ELR (cell line): Measurements from ENCODE around the gene RGPD4.
"Not testable (repeated sequence)": the region's sequence is repeated elsewhere in the genome, so short reads cannot be mapped to it uniquely, and the experiment has no call there.

Source experiments
- DNase-seq: peaks from one replicate; pipeline ENCODE4 v3.0.0-alpha.2; 2015; ENCODE audit warnings: low read depth

Gene RGPD4

GRCh38 chr2:107826749-107827148 lies at the start of gene RGPD4:
TSS of gene RGPD4 (plus strand) at chr2:107826892. CDS start at chr2:107827014, 122 bp downstream.
- DNase-seq = not testable (repeated sequence)

GRCh38 chr2:107777974-107778373 lies 48.7 kb upstream of the RGPD4 start:
- peak; percentile 15 for DNase-seq

- peak; percentile 48 for DNase-seq
Observed at GRCh38 chr2:107785756-107786155, 40.9 kb upstream of the RGPD4 start.

GRCh38 chr2:107790837-107791236 lies 35.9 kb upstream of the RGPD4 start:
- no peak for DNase-seq

- DNase-seq = no peak
Observed at GRCh38 chr2:107801498-107801897, 25.2 kb upstream of the RGPD4 start.

- DNase-seq = peak; percentile 10
Observed at GRCh38 chr2:107804608-107805498, 21.8 kb upstream of the RGPD4 start.

- DNase-seq = no peak
Observed at GRCh38 chr2:107806901-107807300, 19.8 kb upstream of the RGPD4 start.

- no peak for DNase-seq
Observed at GRCh38 chr2:107807988-107808387, 18.7 kb upstream of the RGPD4 start.

GRCh38 chr2:107808959-107809358 lies 17.7 kb upstream of the RGPD4 start:
- DNase-seq = peak; percentile 44

- no peak for DNase-seq
Observed at GRCh38 chr2:107809835-107810234, 16.9 kb upstream of the RGPD4 start.

GRCh38 chr2:107810734-107811133 lies 16.0 kb upstream of the RGPD4 start:
- no peak for DNase-seq

GRCh38 chr2:107811411-107811810 lies 15.3 kb upstream of the RGPD4 start:
- DNase-seq = peak; percentile 54

- no peak for DNase-seq
Observed at GRCh38 chr2:107812006-107812405, 14.7 kb upstream of the RGPD4 start.

GRCh38 chr2:107817378-107817777 lies 9.3 kb upstream of the RGPD4 start:
- DNase-seq = no peak

- DNase-seq = no peak
Observed at GRCh38 chr2:107822302-107822701, 4.4 kb upstream of the RGPD4 start.

GRCh38 chr2:107824451-107825205 lies 2.1 kb upstream of the RGPD4 start:
- DNase-seq = no peak

- DNase-seq = no peak
Observed at GRCh38 chr2:107825206-107825563, 1.5 kb upstream of the RGPD4 start.

- DNase-seq = not testable (repeated sequence)
Observed at GRCh38 chr2:107829514-107829913, 2.8 kb downstream of the RGPD4 start.

- not testable (repeated sequence) for DNase-seq
Observed at GRCh38 chr2:107833152-107833551, 6.5 kb downstream of the RGPD4 start.

- not testable (repeated sequence) for DNase-seq
Observed at GRCh38 chr2:107833618-107834017, 6.9 kb downstream of the RGPD4 start.

GRCh38 chr2:107916121-107916520 lies 89.4 kb downstream of the RGPD4 start:
- not testable (repeated sequence) for DNase-seq

- DNase-seq = not testable (repeated sequence)
Observed at GRCh38 chr2:107916696-107917370, 90.1 kb downstream of the RGPD4 start.
